ELF-1 (cell line): Measurements from ENCODE around the gene PLA2R1.
A peak's percentile ranks its signal among the peaks of the same experiment; 100 is the strongest.

Source experiments
- DNase-seq: peaks from one replicate; pipeline ENCODE4 v3.0.0-alpha.2; 2016; ENCODE audit warnings: low read depth, low spot score

Gene PLA2R1

DNA sequence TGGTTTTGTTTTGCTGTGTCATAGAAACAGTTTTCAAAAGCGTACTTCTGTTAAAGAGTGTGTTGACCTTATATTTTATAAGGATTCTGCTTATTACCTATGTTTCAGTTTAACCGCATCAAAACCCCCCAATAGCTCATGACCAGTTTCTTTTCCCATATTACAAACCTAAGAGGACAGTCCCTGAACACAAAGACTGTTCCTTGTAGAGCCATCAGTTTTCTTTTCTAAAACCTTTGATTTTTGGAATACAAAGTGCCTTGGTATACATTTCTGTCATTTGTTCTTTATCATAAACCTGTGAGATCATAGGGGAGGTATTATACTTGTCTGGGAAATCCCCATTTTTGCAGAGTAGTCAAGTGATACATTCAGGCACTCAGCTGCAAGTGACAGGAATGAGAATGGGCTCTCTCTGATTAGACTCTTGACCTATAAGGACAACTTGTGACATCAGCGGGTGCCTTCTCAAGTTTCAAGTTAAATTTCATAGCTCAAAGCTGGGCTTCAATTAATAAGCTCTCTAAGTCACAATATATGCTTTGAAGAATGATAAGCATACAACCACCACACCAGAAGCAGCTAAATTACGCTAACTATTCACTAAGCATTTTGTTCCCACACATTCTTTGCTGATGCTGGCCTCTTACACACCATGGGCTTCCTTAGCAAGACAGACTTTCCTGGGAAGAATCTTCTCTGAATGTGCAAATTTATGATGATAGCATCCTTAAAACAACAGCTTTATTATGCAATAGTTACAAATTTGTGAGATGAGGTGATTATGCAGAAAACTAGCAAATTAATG is 167.0 kb downstream of the PLA2R1 start:
- no peak for DNase-seq

DNA sequence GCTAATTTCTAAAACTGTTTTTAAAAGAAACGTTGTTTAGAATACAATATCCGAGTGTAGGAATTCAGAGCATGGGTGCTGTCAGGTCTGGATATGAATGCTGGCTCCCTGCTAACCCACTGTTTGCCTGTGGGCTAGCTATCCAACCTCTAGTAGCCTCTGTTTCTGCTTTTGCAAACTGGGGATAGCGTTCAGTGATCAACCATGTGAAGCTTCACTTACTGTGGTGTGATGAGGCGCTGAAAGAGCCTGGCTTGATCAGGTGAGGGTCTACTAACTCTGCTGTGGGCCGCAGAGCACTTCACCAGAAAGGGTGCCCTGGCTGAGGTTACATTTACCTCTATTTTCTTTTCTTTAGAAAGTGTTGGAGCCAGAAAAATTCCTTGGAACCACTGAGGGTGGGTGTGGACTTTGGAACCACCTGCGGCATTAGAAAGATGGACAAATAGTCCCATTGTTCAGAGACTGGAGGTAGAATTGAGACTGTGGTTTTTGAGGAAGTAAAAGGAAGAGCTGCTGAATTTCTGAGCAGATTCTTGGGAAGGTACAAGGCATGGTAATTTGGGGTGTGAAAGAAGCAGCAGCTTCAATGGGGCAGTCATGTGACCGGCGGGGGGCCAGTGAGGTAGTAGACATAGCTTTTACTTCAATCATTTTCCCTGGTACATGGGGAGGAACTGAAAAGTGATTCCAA is 168.1 kb downstream of the PLA2R1 start:
- DNase-seq = no peak

DNA sequence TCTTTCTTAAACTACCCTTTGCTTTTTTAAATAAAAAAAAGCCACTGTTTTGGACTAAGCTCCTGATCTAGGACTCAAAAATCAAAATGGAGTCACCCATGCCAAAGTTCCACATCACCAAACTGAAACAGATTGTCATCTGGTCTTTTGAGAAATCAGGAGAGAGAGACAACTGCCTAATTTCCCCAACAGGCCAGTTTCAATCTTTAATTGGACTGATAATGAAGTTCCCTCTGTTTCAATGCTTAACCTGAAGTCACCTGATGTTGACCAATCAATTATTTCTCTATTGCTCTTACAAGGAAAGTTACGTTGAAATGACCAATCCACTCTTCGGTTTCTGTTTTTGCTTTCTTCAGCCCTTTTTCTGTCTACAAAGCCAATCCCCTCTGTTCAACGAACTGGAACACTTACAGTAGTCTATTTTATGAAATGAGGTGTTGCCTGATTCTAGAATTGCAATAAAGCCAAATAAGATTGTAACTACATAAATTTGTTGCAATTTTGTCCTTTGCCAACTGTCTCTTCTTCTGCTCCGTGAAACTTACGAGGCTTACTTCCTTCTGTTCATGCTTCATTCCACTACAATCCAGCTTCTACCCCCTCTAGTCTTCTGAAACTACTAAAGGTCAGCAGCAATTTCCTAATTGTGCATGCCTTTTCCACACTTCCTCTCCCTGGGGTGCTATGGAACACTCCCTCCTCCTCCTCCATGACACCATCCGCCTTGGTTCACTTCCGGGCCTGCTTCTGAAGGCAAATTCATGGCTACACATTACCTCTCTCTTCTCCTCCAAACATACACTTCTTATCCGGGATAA is 169.2 kb downstream of the PLA2R1 start:
- no peak for DNase-seq

DNA sequence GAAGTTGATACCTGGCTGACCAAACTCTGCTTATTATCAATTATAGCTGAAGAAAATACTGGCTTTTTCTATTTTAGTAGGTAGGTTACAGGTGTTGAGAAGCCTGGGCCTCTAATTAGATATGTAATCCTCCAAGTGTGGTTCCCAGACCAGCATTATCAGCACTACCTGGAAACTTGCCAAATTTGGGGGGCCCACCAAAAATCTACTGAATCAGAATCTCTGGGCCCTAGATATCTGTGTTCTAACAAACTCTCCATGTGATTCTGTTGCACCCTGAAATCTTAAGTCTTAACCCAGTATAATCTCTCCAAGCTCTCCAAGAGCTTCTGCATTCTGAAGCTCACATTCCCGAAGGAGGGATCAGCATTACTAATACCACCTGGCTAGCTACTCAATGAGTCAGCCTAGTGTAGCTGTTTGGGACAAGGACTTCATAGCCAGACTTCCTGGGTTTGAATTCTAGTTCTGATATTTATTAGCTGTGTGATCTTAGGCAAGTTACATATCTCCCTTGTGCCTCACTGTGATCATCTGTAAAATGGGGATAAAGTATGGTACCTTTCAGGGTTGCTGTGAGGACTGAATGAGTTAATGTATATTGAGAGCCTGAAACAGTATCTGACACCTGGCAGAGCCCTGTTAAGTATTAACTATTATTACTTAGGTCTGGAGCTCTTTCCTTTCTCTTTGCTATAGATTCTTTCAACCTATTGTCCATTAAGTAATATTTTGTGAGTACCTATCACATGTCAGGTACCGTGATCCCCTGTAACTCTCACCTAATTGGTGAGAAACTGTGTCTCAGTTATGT is 170.3 kb downstream of the PLA2R1 start:
- peak; percentile 10 for DNase-seq

DNA sequence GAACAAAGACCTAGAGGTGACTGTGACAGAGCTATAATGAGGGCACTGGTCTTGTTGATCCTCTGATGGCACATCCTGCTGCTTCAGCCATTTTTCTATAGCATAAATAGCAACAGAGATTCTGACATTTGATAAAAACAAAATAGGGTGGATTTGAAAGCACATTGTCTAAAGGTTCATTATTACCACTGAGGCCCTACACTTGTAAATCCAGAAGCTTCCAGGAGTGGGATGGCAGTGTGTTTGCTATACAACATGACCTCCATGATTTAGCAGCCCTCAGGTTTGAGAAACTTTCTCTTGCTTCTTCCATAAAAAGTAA is 171.2 kb downstream of the PLA2R1 start:
- DNase-seq = no peak

DNA sequence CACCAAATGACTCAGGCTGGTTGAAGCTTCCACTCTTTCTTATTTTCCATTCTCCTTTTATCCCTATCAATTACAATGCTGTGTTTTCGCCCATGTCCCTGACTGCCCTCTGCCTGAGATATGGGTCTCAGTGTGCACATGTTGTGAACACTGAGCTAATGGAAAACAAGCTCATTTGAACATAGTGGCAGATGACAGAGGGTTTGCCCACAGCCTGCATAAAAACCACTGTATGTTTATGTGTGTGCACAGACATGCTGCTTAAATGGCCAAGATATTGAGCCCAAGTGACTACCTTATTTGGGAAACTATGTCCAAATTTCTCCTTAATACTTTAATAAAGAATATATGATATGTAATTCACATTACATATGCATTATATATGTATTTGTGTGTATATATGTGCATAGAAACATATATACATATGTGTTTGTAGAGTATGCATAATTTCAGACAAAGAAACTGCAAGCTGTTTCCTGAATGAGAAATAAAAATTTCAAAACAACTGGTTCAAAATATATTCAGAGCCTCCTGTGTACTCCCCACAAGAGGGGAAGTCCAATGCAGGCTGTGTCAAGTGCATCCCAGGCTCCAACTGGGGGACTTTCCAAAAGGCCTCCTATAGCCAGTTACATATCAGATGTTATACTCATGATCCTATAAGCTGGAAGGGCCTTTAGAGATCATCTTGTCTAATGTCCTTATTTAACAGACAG is 171.7 kb downstream of the PLA2R1 start:
- DNase-seq = no peak

DNA sequence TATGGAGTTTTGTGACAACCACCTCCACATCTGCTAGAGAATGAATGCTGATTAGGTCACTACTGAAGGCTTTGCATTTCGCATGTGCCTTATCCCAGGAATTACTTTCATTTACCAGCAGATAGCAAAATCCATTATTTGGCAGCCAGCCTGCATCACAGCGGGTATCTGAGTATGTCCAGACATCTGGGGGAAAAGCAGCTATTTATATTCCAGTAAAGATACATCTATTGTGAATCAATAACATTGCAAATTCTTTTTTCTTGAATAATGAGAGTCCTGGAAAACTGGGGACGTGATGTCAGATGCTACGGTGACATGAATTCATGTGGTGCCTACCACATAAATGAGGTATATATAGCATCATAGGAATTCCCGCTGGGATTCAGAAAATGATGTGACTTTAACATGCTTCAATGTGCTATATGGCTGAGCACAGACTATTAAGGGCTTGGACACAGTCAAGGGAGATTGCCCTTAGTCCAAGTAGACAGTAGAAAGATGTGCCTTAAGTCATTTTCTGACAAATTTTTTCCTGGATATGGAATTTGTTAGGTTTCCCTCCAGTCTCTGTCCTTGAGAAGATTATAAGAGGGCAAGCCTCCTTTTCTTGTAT is 180.2 kb downstream of the PLA2R1 start:
- no peak for DNase-seq
